Measurements from ENCODE around the gene RBBP5.
A peak's percentile ranks its signal among the peaks of the same experiment; 100 is the strongest.

RBBP5 gene

DNA sequence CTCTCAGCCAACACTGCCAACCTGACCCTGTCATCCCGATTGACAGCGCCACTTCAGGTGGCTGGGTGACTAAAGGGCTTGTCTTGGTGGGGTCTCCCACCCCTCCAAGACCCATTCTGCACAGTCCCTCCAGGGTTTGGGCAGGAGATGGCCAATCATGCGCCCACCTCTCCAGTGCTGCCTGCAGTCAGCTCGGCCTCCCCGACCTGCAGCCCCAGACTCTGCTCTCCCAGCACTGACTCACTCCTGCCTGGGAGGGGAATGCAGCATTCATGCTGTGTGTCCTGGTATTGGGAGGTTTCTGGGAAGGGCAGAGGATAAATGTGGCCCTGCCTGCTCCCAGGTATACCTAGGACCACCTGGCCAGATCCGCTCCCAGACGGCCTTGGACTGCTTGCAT, 47.3 kb downstream of the RBBP5 start:
- no peak for DNase-seq (ENCODE audit: low spot score)

DNA sequence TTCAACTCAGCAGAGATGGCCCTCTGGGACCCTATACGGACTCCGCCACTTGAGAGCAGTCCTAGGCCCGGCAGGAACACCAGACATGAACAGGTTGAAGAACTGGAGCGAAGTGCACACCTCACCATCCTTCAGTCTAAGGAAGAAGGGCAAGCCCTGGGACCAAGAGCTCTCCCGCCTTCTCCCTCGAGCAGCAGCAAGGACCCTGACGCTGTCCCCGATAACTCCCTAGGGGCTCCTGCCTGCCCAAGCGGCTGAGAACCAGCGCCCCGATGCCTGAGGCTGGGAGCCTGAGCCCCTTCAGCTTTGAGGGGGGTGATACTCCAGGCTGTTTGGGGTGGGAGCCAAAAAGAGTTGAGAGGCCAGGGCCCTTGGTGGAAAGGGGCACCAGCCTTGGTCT, 47.7 kb downstream of the RBBP5 start:
- DNase-seq (ENCODE audit: low spot score) = no peak

DNA sequence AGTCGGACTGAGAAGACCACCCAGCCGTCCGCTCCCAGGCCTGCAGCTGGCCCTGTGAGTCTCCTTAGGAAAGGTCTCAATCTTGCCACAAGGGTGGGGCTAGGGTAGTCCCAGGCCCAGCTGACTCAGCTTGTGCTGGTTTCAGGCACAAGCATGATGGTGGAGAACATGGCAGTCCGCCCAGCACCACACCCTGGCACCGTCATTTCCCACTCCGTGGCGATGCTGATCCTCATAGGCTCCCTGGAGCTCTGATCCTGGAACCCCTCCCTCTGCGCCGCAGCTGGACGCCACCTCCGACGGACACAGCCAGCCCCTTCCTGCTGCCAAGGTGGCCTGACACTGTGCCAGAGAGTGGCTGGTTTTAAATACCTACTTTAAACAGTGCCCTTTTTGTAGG, 48.3 kb downstream of the RBBP5 start:
- no peak for DNase-seq (ENCODE audit: low spot score)

DNA sequence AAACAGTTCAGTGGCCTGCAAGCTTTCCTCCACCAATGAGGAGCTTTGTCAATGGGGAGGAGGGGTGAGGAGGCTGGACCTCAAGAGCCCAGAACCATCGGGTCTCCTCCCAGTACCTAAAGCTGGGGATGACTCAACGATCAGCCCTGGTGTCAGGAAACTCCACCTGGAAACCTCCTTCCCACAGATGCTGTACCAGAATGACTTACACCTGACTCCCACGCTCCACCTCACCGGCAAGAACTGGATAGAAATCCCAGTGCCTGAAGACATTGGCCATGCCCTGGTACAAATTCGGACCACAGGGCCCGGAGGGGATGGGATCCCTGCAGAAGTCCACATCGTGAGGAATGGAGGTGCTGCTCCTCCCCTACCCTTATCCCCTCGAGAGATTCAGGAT, 48.9 kb downstream of the RBBP5 start:
- DNase-seq (ENCODE audit: low spot score) = no peak

DNA sequence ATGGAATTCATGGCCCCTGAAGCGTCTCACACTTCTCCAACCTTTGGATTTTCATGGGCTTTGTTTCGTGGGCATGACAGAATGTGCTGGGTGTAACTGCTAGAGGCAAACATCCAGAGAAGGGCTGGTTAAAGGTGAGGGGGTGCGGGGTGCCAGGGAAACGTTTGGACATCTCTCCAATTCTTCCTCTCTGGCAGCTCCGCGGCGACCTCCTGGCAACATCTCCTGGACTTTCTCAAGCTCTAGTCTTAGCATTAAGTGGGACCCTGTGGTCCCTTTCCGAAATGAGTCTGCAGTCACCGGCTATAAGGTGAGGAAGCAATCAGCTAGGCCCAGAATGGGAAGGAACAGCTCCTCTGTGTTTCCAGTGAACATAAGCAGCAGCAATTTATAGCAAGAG, 49.5 kb downstream of the RBBP5 start:
- DNase-seq (ENCODE audit: low spot score) = no peak

DNA sequence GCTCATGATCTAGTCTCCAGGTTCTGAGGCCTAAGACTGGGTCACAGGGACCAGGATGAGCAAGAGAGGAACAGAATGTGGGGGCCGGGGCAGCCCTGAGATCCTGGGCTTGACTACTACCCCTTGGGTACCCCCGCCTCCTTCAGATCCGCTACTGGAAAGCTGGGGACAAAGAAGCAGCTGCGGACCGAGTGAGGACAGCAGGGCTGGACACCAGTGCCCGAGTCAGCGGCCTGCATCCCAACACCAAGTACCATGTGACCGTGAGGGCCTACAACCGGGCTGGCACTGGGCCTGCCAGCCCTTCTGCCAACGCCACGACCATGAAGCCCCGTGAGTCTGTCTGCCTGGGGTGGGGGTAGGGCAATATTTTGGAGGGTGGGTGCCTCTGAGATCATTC, 50.0 kb downstream of the RBBP5 start:
- no peak for DNase-seq (ENCODE audit: low spot score)

DNA sequence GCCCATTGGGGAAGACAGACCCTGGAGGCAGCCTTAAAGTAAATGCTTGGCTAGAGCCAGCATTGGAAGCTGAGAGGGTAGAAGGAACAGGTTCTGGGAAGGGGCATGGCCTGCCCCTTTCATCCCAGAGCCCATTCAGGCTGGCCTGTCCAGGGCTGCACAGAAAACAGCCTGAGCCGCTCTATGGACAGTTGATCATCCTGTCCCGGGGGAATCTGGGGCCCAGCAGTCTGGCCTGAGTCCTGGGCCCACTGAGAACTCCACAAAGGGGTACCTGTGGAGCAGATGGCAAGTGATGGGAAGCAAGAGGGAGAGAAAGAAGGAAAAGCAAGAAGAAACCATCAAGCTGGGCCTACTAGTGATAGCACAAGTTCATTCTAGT, 50.8 kb downstream of the RBBP5 start:
- no peak for DNase-seq (ENCODE audit: low spot score)

DNA sequence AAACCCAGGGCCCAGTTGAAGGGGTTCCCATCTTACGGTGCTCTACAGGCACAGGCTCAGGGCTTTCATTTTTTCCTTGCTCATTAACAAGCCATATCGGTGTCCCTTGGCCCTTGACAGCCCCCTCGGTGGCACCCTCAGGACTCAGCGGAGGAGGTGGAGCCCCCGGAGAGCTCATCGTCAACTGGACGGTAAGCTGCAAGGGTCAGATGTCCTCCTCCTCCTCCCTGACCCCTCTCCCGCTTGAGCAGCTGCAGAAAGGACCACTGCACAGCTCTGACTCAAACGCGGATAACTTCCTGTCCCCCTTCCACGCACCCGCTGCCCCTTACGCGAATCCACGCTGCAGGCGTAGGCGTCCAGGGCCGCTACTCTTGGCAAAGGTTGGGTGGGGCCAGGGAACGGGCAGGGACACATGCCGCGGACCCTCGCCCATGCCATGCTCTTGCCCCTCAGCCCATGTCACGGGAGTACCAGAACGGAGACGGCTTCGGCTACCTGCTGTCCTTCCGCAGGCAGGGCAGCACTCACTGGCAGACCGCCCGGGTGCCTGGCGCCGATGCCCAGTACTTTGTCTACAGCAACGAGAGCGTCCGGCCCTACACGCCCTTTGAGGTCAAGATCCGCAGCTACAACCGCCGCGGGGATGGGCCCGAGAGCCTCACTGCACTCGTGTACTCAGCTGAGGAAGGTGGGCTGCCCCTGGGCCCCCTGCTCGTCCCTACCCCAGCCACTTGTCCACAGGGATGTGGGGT, 52.2 kb downstream of the RBBP5 start:
- no peak for DNase-seq (ENCODE audit: low spot score)

DNA sequence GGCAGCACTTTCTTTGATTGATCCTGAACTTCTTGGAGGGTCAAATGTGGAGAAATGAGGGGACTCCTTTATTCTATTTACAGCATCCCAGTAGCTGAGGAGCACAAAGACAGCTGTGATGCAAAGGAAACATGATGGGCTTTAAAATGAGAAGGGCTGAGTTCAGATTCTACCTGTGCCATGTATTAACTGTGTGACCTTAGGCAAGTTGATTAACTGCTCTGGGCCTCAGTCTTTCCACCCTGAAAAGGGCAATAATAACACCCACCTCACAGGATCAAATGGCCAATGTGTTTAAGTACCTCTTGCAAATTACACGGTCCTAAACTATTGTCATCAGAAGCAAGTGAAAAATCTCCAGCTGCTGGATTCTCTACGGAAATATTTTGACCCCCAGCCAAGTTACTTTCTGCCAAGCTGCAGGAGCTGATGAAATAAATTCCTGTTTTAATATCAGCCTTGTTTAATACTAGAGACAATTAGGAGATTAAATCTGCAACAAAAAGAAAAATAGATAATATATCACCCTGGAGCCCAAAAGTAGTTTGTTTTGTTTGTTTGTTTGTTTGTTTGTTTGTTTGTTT, 53.2 kb downstream of the RBBP5 start:
- DNase-seq (ENCODE audit: low spot score) = no peak

DNA sequence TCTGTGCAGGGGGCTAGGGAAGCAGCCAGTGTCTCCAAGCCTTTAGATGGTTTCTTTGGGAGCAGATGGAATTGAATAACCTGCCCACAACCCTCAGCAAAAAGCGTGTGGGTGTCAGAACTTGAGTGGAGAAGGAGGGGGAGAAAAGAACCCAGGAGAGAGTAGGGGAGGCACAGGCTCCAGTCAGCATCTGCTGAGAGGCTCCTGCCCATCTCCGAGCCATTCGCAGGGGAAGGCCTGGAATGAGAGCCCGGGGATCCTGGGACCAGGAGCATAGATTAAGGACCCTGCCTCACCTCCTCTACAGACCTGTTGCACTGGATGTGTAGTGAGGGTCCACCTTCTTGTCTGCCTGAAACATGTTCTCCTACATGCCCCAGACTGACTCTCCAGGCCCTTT, 53.8 kb downstream of the RBBP5 start:
- no peak for DNase-seq (ENCODE audit: low spot score)

DNA sequence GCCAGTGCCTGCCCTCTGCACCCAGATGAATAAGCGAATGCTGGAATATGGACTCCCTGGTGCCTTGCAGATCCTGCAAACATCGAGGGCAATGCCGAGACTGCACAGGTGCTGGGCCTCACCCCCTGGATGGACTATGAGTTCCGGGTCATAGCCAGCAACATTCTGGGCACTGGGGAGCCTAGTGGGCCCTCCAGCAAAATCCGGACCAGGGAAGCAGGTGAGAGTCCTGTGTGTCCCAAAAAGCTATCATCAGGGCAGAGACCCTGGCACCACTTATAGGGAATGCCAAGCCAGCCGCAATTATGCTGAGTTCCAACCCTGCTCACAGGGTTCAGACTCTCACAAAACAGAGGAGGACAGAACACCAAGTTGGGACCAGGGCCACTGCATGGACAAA, 54.7 kb downstream of the RBBP5 start:
- no peak for DNase-seq (ENCODE audit: low spot score)

DNA sequence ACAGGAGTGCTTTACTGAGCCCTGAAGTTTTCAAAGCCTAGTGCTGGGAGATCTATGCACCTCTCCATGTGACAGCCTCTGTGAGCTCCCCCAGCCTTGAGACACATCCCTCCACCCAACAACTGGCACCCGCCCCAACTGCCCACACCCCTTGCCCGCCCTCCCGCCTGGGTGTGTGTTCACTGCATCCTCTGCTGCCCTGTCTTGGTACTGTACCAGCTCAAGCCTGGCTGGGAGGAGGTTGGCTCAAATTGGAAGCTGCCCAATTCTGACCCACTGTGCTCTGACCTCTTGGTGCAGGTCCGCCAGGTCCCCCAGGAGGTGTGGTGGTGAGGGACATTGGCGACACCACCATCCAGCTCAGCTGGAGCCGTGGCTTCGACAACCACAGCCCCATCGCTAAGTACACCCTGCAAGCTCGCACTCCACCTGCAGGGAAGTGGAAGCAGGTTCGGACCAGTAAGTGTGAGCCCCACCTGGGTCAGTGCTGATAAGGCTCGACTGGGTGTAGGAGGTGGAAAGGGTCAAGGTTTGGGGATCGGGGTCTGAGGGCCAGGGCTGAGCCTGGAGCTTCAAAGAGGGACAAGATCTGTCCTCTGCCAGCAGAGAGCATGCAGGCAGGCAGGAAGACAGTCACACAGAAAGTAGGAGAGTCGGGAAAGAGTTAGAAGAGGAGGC, 55.5 kb downstream of the RBBP5 start:
- DNase-seq (ENCODE audit: low spot score) = no peak

DNA sequence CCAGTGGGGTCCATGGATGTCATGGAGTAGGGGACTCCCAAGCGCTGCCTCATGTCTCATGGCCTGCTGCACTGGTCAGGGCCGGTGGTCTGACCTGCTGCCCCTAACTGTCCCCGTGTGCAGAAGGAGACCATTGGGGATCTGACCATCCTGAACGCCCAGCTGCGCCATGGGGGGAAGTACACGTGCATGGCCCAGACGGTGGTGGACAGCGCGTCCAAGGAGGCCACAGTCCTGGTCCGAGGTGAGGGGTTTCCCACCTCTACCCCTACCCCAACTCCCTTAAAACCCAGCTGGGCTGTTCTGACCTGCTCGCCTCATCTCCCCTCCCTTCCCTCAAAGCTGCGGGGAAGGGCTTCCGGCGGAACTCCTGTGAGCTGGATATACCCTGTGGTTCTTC, 56.1 kb downstream of the RBBP5 start:
- DNase-seq (ENCODE audit: low spot score) = no peak

DNA sequence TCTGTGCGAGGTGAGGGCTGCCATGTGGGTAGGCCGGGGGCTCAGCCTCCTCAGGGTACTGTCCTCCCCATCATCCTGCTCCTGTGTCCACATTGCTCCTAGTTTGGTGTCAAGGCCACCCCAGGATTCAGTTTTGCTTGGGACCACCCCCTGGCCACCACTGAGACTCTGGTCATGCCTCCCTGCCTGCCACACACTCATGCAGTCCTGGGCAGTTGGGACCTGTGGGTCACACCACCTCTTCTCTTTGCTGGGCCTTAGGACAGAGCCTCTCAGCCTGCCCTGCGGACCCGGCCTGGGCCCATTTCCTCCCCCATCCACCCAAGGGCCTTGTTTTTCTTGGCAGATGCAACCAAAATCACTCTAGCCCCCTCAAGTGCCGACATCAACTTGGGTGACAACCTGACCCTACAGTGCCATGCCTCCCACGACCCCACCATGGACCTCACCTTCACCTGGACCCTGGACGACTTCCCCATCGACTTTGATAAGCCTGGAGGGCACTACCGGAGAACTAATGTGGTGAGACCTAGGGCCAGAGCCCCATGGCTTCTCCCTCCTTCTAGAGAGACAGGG, 56.9 kb downstream of the RBBP5 start:
- DNase-seq (ENCODE audit: low spot score) = no peak

DNA sequence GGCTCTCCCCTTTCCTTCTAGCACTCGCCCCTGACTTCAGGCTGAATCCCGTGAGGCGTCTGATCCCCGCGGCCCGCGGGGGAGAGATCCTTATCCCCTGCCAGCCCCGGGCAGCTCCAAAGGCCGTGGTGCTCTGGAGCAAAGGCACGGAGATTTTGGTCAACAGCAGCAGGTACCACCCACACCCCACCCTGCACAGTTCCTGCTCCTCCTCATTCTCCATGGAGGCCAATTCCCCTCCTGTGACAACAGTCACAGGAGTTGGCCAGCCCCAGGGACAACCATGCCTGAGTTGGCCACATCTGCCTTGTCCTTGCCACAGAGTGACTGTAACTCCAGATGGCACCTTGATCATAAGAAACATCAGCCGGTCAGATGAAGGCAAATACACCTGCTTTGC, 57.5 kb downstream of the RBBP5 start:
- DNase-seq (ENCODE audit: low spot score) = no peak

DNA sequence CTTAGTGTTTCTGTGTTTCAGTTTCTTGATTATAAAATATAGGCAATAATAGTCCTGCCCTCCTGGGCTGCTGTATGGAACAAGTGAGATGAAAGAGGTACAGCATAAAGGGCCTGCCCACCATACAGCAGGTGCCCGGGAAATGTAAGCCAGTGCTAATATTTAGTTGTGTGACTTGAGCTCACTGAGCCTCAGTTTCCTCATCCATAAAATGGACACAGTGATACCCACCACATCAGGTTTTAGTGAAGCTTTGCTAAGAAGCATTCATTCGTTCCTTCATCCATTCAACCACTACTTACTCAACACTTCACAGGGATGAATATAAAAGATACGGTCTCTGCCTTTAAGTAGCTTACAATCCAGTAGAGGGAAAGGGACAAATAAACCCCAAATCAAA, 58.9 kb downstream of the RBBP5 start:
- no peak for DNase-seq (ENCODE audit: low spot score)

DNA sequence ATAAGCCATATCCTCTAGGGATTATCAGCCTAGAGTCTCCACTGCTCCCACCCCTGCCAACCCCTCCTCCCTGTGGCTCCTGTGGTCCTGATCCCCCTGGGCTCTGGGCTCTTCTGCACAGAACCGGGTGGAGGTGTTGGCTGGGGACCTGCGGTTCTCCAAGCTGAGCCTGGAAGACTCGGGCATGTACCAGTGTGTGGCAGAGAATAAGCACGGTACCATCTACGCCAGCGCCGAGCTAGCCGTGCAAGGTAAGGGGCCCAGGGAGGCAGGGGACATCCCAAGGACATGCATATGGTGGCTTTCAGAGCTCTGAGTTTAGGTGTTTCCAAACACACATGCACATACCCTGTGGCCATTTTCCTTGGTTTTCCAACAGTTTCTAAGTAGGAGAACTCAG, 59.5 kb downstream of the RBBP5 start:
- DNase-seq (ENCODE audit: low spot score) = no peak

DNA sequence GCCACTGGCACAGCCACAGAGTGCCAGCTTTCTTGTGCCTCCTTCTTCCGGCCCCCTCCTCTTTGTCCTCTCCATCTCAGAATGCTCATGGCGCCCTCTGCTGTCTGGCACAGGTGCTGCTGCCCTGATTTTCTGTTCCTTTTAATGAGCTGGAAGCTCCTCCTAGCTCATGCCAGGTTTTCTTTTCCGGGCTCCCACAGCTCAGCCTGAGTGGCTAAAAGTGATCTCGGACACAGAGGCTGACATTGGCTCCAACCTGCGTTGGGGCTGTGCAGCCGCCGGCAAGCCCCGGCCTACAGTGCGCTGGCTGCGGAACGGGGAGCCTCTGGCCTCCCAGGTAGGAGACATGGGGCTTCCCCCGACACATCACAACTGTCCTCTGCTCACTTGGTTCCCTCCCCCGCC, 60.1 kb downstream of the RBBP5 start:
- peak; percentile 81 for DNase-seq (ENCODE audit: low spot score)

DNA sequence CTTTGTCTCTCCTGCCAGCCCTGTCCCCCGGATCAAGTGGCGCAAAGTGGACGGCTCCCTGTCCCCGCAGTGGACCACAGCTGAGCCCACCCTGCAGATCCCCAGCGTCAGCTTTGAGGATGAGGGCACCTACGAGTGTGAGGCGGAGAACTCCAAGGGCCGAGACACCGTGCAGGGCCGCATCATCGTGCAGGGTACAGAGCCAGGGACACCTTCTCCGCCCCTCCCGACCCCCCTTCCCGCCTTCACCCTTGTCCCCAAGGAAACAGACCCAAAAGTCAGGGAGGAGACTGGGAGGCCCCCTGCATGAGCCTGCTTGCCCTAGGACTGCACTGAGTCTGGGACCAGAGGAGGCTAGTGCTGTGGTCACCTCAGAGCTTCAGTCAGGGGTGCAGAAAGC, 60.6 kb downstream of the RBBP5 start:
- no peak for DNase-seq (ENCODE audit: low spot score)

DNA sequence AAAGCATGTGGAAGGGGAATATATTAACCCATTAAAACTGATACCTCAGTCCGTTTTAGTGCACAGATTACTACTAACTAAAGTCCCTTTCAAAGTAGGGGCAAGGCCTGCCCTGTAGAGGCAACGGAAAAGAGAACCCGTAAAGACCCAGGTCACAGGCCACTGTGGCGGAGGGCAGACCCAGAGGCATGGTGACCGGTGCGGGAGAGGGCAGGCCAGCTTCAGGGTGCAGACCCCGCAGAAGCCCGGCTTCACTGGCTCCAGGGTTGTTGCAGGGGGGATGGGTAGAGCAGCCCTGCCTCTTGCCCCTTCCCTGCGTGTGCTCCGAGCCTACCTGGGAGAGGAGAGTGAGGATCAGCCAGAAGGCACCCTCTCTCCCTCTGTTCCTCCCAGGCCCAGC, 61.0 kb downstream of the RBBP5 start:
- DNase-seq (ENCODE audit: low spot score) = no peak

DNA sequence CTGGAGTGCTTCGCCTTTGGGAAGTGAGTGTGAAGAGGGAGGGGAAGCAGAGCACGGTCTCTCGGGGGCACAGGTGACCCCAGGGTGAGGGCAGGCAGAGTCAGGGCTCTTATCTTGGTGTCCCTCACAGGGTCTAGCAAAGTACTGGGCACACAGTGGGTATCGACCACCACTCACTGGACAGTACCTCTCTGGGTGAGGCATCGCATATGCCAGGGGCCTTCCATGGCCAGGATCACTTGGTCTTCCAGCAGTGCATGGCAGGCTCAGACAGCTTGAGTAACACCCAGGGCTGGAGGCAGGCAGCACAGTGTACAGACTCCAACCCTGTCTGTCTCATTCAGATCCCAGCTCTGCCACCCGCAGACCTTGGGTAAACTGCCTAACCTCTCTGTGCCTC, 62.1 kb downstream of the RBBP5 start:
- no peak for DNase-seq (ENCODE audit: low spot score)

DNA sequence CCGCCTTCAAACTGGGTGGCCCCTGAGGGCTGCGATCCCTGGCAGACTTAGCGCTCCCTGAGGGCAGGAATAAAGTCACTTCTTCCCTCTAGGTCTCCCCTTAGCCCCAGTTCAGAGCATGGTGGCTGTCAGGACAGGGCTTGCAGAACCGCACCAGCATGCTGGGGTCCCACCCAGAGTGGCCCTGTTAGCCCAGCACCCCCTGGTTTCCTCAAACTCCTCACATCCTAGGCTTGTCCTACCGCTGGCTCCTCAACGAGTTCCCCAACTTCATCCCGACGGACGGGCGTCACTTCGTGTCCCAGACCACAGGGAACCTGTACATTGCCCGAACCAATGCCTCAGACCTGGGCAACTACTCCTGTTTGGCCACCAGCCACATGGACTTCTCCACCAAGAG, 62.9 kb downstream of the RBBP5 start:
- DNase-seq (ENCODE audit: low spot score) = no peak

DNA sequence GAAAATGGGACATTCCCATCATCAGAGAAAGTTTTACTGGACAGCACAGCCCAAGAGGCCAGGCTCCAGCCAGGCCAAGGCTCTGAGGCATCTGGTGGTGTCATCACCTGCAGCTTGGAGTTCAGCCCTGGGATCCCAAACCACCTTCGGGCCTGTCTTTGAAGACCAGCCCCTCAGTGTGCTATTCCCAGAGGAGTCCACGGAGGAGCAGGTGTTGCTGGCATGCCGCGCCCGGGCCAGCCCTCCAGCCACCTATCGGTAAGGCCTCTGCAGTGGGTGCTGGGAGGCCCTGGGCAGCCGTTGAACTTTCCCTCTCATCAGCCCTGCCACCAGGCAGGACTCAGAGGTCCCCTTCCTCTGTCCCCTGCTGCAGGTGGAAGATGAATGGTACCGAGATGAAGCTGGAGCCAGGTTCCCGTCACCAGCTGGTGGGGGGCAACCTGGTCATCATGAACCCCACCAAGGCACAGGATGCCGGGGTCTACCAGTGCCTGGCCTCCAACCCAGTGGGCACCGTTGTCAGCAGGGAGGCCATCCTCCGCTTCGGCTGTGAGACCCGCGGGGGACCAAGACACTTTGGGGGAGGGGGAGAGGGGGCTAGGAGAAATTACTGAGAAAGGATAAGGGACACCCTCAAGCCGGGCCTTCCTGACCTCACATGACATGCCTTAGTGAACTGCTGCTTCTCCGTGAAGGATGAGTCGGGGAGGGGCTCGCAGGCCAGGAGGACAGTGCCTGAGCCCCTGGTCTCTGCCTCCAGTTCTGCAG, 63.8 kb downstream of the RBBP5 start:
- no peak for DNase-seq (ENCODE audit: low spot score)

Measured in germinal center (tissue), 1 donor.